Smooth muscle cell (in vitro differentiated cells): ENCODE data around the gene NECTIN4. TPM values are rescaled to one million over a fixed set of nuclear protein-coding genes. Genes with fewer than 3 reads are reported as not detected.

ENCODE experiments used
- DNase-seq: peaks from one replicate; lab custom pipeline; 2025; ENCODE audit not compliant: unreplicated experiment; lab: John Stamatoyannopoulos, UW
- H2AFZ ChIP-seq: fragments of 200-600 bp; sonication (generic); 2 replicates; pipeline ENCODE4 v1.6.0; 2016; ENCODE audit warnings: antibody characterized with exemption, low read depth, mild to moderate bottlenecking
- H3F3A ChIP-seq: fragments of 200-600 bp; sonication (generic); 2 replicates; pipeline ENCODE4 v1.6.0; 2017; ENCODE audit warnings: antibody characterized with exemption, low read depth
- H3K27ac ChIP-seq: fragments of 200-600 bp; sonication (generic); 2 replicates; pipeline ENCODE4 v1.5.1; 2016; ENCODE audit warnings: low read depth, mild to moderate bottlenecking
- H3K27me3 ChIP-seq: fragments of 200-600 bp; sonication (generic); 2 replicates; pipeline ENCODE4 v1.6.1; 2016; ENCODE audit warnings: low read depth, mild to moderate bottlenecking
- H3K36me3 ChIP-seq: fragments of 200-600 bp; sonication (generic); 2 replicates; pipeline ENCODE4 v1.5.1; 2016; ENCODE audit warnings: low read depth
- H3K4me1 ChIP-seq: fragments of 200-600 bp; sonication (generic); 2 replicates; pipeline ENCODE4 v1.5.1; 2016; ENCODE audit warnings: low read depth
- H3K4me2 ChIP-seq: fragments of 200-600 bp; sonication (generic); 2 replicates; pipeline ENCODE4 v1.6.0; 2016; ENCODE audit warnings: mild to moderate bottlenecking
- H3K4me3 ChIP-seq: fragments of 200-600 bp; sonication (generic); 2 replicates; pipeline ENCODE4 v1.5.1; 2016; ENCODE audit warnings: mild to moderate bottlenecking
- H3K79me2 ChIP-seq: fragments of 200-600 bp; sonication (generic); 2 replicates; pipeline ENCODE4 v1.6.0; 2016; ENCODE audit warnings: low read depth, mild to moderate bottlenecking
- H3K9ac ChIP-seq: fragments of 200-600 bp; sonication (generic); 2 replicates; pipeline ENCODE4 v1.6.0; 2016; ENCODE audit warnings: low read depth
- H3K9me3 ChIP-seq: fragments of 200-600 bp; sonication (generic); replicated peaks from 2 replicates; pipeline ENCODE4 v1.5.1; 2016; ENCODE audit warnings: low read depth
- H4K20me1 ChIP-seq: fragments of 200-600 bp; sonication (generic); 2 replicates; pipeline ENCODE4 v1.6.0; 2016; ENCODE audit warnings: low read depth
- WGBS: methylation state at CpG from one replicate; pipeline ENCODE4 v1.1.7; 2016; ENCODE audit warnings: low lambda C conversion rate; 5-methylcytosine and 5-hydroxymethylcytosine counted together
- polyA plus RNA-seq: library from polyadenylated mRNA; unstranded; fragments of >200 nt; fragmentation: Nextera tagmentation; extraction: Ambion mirVana; gene quantifications from 2 replicates; pipeline ENCODE4 v1.2.1, GENCODE V29; 2016
- total RNA-seq: library from RNA; depleted of rRNA; stranded (reverse); fragments of >200 nt; gene quantifications from 2 replicates; pipeline ENCODE4 v1.2.3, GENCODE V29; 2014
- TF ChIP-seq, protein P1 (sequence below): fragments of 200-600 bp; sonication (generic); IDR thresholded peaks from 2 replicates; pipeline ENCODE4 v1.5.1; 2017; ENCODE audit warnings: borderline replicate concordance, mild to moderate bottlenecking, antibody characterized with exemption; ENCODE audit not compliant: insufficient read depth, poor library complexity, severe bottlenecking

NECTIN4 gene
- total and polyA plus RNA-seq, 2 experiments from 2014 or later = 12.7 to 18.2 TPM

DNA sequence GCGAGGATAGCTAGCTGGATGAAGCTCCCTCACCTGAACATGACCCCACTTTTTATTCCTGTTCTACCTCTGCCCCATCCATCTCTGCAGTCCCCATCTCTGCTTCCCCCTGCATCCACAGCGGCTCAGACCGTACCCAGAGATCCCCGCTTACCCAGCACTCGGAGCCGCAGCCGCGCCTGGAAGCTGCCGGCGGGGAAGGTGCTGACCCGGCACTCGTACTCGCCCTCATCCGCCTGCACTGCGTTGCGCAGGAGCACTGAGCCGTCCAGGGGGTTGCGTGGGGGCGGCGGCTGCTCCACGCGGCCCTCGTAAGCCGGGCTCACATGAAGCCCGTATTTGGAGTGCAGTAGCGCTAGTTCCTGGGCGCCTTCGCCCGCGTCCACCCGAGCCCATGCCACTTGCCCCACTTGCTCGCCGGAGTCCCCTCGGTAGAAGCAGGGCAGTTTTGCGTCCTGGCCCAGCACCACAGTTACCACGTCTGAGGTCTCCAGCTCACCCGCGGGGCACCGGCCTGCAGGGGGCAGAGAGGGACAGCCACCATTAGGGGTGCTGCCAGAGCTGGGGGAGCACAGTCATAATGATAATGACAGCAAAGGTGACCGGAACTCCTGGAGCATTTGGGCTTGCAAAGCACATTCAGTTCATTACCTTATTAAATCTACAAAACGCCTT, 9.8 kb downstream of the NECTIN4 start:
- Histone ChIP-seq H3K27me3 (no peaks in the 10 kb centered on the region), H3K27ac (peak overlapping the region; percentile 96), H3K4me3 (no peak overlapping the region), H3F3A (peaks cover 31% of the 10 kb centered on the region), H3K36me3 (no peaks in the 10 kb centered on the region), H3K4me1 (peaks cover 20% of the 10 kb centered on the region), H4K20me1 (no peaks in the 10 kb centered on the region), H3K9me3 (no peaks in the 10 kb centered on the region), H3K79me2 (no peaks in the 10 kb centered on the region), H2AFZ (no peak overlapping the region), H3K9ac (no peak overlapping the region), H3K4me2 (peak overlapping the region; percentile 53)
- 90% methylated on average over 34 of the region's 41 CpGs for WGBS
- TF ChIP-seq, protein P1, sequence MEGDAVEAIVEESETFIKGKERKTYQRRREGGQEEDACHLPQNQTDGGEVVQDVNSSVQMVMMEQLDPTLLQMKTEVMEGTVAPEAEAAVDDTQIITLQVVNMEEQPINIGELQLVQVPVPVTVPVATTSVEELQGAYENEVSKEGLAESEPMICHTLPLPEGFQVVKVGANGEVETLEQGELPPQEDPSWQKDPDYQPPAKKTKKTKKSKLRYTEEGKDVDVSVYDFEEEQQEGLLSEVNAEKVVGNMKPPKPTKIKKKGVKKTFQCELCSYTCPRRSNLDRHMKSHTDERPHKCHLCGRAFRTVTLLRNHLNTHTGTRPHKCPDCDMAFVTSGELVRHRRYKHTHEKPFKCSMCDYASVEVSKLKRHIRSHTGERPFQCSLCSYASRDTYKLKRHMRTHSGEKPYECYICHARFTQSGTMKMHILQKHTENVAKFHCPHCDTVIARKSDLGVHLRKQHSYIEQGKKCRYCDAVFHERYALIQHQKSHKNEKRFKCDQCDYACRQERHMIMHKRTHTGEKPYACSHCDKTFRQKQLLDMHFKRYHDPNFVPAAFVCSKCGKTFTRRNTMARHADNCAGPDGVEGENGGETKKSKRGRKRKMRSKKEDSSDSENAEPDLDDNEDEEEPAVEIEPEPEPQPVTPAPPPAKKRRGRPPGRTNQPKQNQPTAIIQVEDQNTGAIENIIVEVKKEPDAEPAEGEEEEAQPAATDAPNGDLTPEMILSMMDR = no peak
- no peak for DNase-seq

DNA sequence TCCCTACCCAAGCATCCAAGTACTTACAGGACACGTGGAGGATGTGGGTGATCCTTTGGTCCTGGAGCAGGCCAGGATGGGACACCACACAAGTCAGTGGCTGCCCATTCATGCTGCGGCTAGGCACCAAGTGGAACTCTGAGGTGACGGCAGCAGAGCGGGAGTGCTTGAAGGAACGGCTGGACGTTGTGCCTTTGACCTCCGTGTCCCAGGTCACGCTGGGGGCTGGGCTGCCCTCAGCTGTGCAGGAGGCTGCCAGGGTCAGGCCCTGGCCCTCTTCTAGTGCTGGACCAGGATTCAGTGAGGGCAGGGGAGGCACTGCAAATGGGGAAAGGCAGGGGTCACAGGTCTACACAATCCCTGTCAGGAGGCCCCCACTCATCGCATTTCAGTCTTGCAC, 11.9 kb downstream of the NECTIN4 start:
- Histone ChIP-seq H3F3A (peaks cover 19% of the 10 kb centered on the region), H3K4me3 (no peak overlapping the region), H2AFZ (no peak overlapping the region), H3K36me3 (no peaks in the 10 kb centered on the region), H4K20me1 (no peaks in the 10 kb centered on the region), H3K9ac (no peak overlapping the region), H3K27me3 (no peaks in the 10 kb centered on the region), H3K27ac (no peak overlapping the region), H3K4me2 (no peak overlapping the region), H3K4me1 (peaks cover 12% of the 10 kb centered on the region), H3K79me2 (no peaks in the 10 kb centered on the region), H3K9me3 (no peaks in the 10 kb centered on the region)
- no peak for DNase-seq
- WGBS = 91% methylated on average over 9 of the region's 9 CpGs
- TF ChIP-seq, protein P1 = no peak

- H3K4me1 ChIP-seq = peaks cover 14% of the 10 kb centered on the region
- TF ChIP-seq, protein P1 = no peak
Observed at GRCh38 chr1:161076410-161076809, 12.9 kb downstream of the NECTIN4 start.

More at GRCh38 chr1:161076410-161076809, 12.9 kb downstream of the NECTIN4 start:
- no peaks in the 10 kb centered on the region for H3K27me3 ChIP-seq
- no peaks in the 10 kb centered on the region for H4K20me1 ChIP-seq
- no peak overlapping the region for H3K9ac ChIP-seq
- H3K36me3 ChIP-seq = no peaks in the 10 kb centered on the region
- no peak overlapping the region for H3K4me2 ChIP-seq
- DNase-seq = no peak
- H3F3A ChIP-seq = peaks cover 15% of the 10 kb centered on the region
- H2AFZ ChIP-seq = no peak overlapping the region
- no peaks in the 10 kb centered on the region for H3K9me3 ChIP-seq
- no peaks in the 10 kb centered on the region for H3K79me2 ChIP-seq
- no peak overlapping the region for H3K4me3 ChIP-seq
- peak overlapping the region; percentile 4 for H3K27ac ChIP-seq
